Gastrocnemius medialis (tissue), 4 donors: ENCODE data around the gene CYTH1.

ENCODE experiments used
- POLR2A ChIP-seq, 2 donors: fragments of 450-650 bp; IDR thresholded peaks; one replicate each; pipeline ENCODE4 v1.6.1; 2017; ENCODE audit warnings: antibody characterized with exemption in 2 of 2, mild to moderate bottlenecking in 2 of 2, moderate library complexity in 2 of 2
- TF ChIP-seq, protein P1 (sequence below), 5 experiments: fragments of 450-650 bp in 3 of 5; fragments of 200-600 bp in 2 of 5; sonication (generic) in 2 of 5; IDR thresholded peaks in 4 of 5; conservative IDR thresholded peaks in 1 of 5; 1 replicate in 4 of 5; 2 replicates in 1 of 5; pipeline ENCODE4 v1.5.1; 2016 to 2019; ENCODE audit warnings: antibody characterized with exemption in 5 of 5, mild to moderate bottlenecking in 3 of 5, moderate library complexity in 3 of 5

DNA sequence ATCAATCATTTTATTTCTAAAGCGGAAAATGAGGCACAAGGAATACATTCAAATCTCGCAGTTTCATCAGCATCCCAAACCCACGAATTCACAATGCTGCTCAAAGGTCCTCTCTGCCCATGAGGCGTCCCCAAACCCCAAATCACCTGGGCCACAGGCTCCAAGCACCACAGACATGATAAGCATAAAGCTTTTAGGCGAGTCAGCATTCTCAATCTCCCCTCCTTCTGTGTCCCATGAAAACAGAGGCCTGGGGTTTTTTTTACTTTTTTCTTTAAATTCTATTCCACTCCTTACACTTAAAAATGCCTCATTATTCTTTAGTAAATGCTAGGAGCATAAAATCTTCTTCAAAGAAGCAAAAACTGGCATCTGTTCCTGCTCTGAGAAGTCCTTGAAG, 55.0 kb downstream of the CYTH1 start:
- TF ChIP-seq, protein P1, sequence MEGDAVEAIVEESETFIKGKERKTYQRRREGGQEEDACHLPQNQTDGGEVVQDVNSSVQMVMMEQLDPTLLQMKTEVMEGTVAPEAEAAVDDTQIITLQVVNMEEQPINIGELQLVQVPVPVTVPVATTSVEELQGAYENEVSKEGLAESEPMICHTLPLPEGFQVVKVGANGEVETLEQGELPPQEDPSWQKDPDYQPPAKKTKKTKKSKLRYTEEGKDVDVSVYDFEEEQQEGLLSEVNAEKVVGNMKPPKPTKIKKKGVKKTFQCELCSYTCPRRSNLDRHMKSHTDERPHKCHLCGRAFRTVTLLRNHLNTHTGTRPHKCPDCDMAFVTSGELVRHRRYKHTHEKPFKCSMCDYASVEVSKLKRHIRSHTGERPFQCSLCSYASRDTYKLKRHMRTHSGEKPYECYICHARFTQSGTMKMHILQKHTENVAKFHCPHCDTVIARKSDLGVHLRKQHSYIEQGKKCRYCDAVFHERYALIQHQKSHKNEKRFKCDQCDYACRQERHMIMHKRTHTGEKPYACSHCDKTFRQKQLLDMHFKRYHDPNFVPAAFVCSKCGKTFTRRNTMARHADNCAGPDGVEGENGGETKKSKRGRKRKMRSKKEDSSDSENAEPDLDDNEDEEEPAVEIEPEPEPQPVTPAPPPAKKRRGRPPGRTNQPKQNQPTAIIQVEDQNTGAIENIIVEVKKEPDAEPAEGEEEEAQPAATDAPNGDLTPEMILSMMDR (IDR thresholded peaks at IDR 0.05 in 4 of 5, conservative IDR thresholded peaks at IDR 0.05 in 1 of 5): no peak
- no peak for TF ChIP-seq POLR2A (IDR thresholded peaks at IDR 0.05)
